Subcutaneous adipose tissue (tissue), 4 donors: ENCODE data around the gene NTRK2. TPM values are rescaled to one million over a fixed set of nuclear protein-coding genes. Genes with fewer than 3 reads are reported as not detected.

Experiments
- CTCF ChIP-seq: fragments of 450-650 bp; IDR thresholded peaks from one replicate; pipeline ENCODE4 v1.5.1; 2016; ENCODE audit warnings: low read depth, mild to moderate bottlenecking, control low read depth, antibody characterized with exemption, moderate library complexity
- total RNA-seq, 4 donors: library from RNA; depleted of rRNA; stranded (reverse); fragments of >200 nt; gene quantifications; one replicate each; pipeline ENCODE4 v1.1.0, GENCODE V29; 2016

NTRK2 gene
- total RNA-seq, 4 donors from 2014 or later: 51.5 to 105 (median 66.8) TPM

- no peak for TF ChIP-seq CTCF
Measured at GRCh38 chr9:84924266-84924665, 254.7 kb downstream of the NTRK2 start.

- no peak for TF ChIP-seq CTCF
Measured at GRCh38 chr9:84925225-84925872, 255.8 kb downstream of the NTRK2 start.

- TF ChIP-seq CTCF: no peak
Measured at GRCh38 chr9:84926793-84927192, 257.3 kb downstream of the NTRK2 start.

- no peak for TF ChIP-seq CTCF
Measured at GRCh38 chr9:84928419-84928818, 258.9 kb downstream of the NTRK2 start.

GRCh38 chr9:84929068-84929467, 259.5 kb downstream of the NTRK2 start:
- TF ChIP-seq CTCF: no peak

GRCh38 chr9:84932915-84933527, 263.5 kb downstream of the NTRK2 start:
- no peak for TF ChIP-seq CTCF

GRCh38 chr9:84935528-84936117, 266.1 kb downstream of the NTRK2 start:
- TF ChIP-seq CTCF: no peak
